HCT116 (cell line): ENCODE results near the gene MICAL3. TPM values are rescaled to one million over a fixed set of nuclear protein-coding genes. Genes with fewer than 3 reads are reported as not detected.

Experiments used
- ATAC-seq: fragments of 200-7000 bp; cut with Tn5 transposase; 2 replicates; pipeline ENCODE4 v1.9.1; 2020; ENCODE audit warnings: mild to moderate bottlenecking, moderate library complexity
- BruUV-seq: library from RNA; stranded (reverse); fragments of 400-500 nt; replicated peaks from 2 replicates; lab custom pipeline; 2021; lab: Mats Ljungman, UMichigan
- CTCF ChIA-PET: fragments of 300-600 bp; sonication (Branson Sonifier 250); formaldehyde crosslinking; loops from one replicate; lab custom pipeline; 2021; ENCODE audit warnings: antibody characterized with exemption; lab: Charles Lee
- POLR2A ChIA-PET: fragments of 300-600, 350-600 bp; sonication (Branson Sonifier 250); formaldehyde crosslinking; loops from one replicate; lab custom pipeline; 2021; ENCODE audit warnings: antibody characterized with exemption; lab: Charles Lee
- RAD21 ChIA-PET, 2 experiments: fragments of 300-600 bp; sonication (Branson Sonifier 250); formaldehyde crosslinking; loops; one replicate each; lab custom pipeline; 2023; ENCODE audit warnings: low total read pairs in 2 of 2; ENCODE audit not compliant: uncharacterized antibody in 2 of 2, unreplicated experiment in 2 of 2, low non-redundant PET in 1 of 2; lab: Charles Lee
- DNase-seq: peaks from one replicate; pipeline ENCODE4 v3.0.0-alpha.2; 2010; ENCODE audit warnings: low read depth, low spot score
- H2AFZ ChIP-seq: fragments of 200-600 bp; shearing (Covaris generic), sonication (generic); 2 replicates; pipeline ENCODE4 v1.6.1; 2017; ENCODE audit warnings: low read depth, mixed run types, mixed read lengths, antibody characterized with exemption, low read length; ENCODE audit not compliant: poor library complexity, severe bottlenecking
- H3K27ac ChIP-seq: 2 replicates; pipeline ENCODE4 v1.5.1; 2012; ENCODE audit warnings: low read depth, low read length
- H3K27me3 ChIP-seq: fragments of 200-600 bp; sonication (generic); 2 replicates; pipeline ENCODE4 v1.6.1; 2016; ENCODE audit warnings: mixed run types, low read length, mixed read lengths; ENCODE audit not compliant: insufficient read depth
- H3K36me3 ChIP-seq, 2 experiments: fragments of 200-500 bp in 1 of 2; fragments of 200-600 bp in 1 of 2; sonication (Bioruptor generic) in 1 of 2; sonication (generic) in 1 of 2; 2 replicates each; pipeline versions ENCODE4 v1.5.1 to v1.6.1; 2014 to 2016; ENCODE audit warnings: low read length in 2 of 2, inconsistent platforms in 1 of 2, mixed read lengths in 1 of 2, mixed run types in 1 of 2; ENCODE audit not compliant: insufficient read depth in 2 of 2, control insufficient read depth in 1 of 2
- H3K4me1 ChIP-seq, 2 experiments: fragments of 200-600 bp in 1 of 2; sonication (generic) in 1 of 2; 2 replicates each; pipeline versions ENCODE4 v1.5.1 to v1.6.1; 2012 to 2017; ENCODE audit warnings: low read length in 2 of 2, inconsistent platforms in 1 of 2, mild to moderate bottlenecking in 1 of 2, mixed read lengths in 1 of 2, mixed run types in 1 of 2, moderate library complexity in 1 of 2; ENCODE audit not compliant: insufficient read depth in 2 of 2, control insufficient read depth in 1 of 2
- H3K4me2 ChIP-seq: fragments of 200-600 bp; sonication (generic); 2 replicates; pipeline ENCODE4 v1.6.1; 2017; ENCODE audit warnings: mixed run types, low read length, mixed read lengths
- H3K4me3 ChIP-seq, 2 experiments: fragments of 200-600 bp in 1 of 2; sonication (generic) in 1 of 2; replicated peaks in 1 of 2; 2 replicates each; pipeline ENCODE4 v1.5.1; 2011 to 2016; ENCODE audit warnings: low read length in 2 of 2, control low read depth in 1 of 2, low read depth in 1 of 2, mild to moderate bottlenecking in 1 of 2, mixed read lengths in 1 of 2, mixed run types in 1 of 2
- H3K79me2 ChIP-seq: fragments of 200-600 bp; sonication (generic); 2 replicates; pipeline ENCODE4 v1.6.1; 2017; ENCODE audit warnings: mild to moderate bottlenecking, mixed run types, low read length, moderate library complexity, mixed read lengths; ENCODE audit not compliant: insufficient read depth
- H3K9ac ChIP-seq: fragments of 200-600 bp; sonication (generic); 2 replicates; pipeline ENCODE4 v1.6.1; 2016; ENCODE audit warnings: low read length, mixed read lengths
- H3K9me2 ChIP-seq: fragments of 200-600 bp; sonication (generic), shearing (Covaris generic); 2 replicates; pipeline ENCODE4 v1.6.1; 2017; ENCODE audit warnings: mixed run types, mild to moderate bottlenecking, moderate library complexity; ENCODE audit not compliant: insufficient read depth
- H3K9me3 ChIP-seq, 2 experiments: fragments of 200-500 bp in 1 of 2; fragments of 200-600 bp in 1 of 2; sonication (Bioruptor generic) in 1 of 2; sonication (generic) in 1 of 2; 2 replicates each; pipeline ENCODE4 v1.6.1; 2014 to 2017; ENCODE audit warnings: low read length in 2 of 2, mixed read lengths in 2 of 2, inconsistent platforms in 1 of 2, low read depth in 1 of 2, mild to moderate bottlenecking in 1 of 2, mixed run types in 1 of 2, moderate library complexity in 1 of 2; ENCODE audit not compliant: control insufficient read depth in 1 of 2, insufficient read depth in 1 of 2
- H4K20me1 ChIP-seq: fragments of 200-600 bp; sonication (generic), shearing (Covaris generic); 2 replicates; pipeline ENCODE4 v1.6.1; 2017; ENCODE audit warnings: mixed run types, mild to moderate bottlenecking, moderate library complexity; ENCODE audit not compliant: insufficient read depth
- CBX3 ChIP-seq: IDR thresholded peaks from 2 replicates; pipeline ENCODE4 v1.6.1; 2012; ENCODE audit warnings: low read depth
- ELF1 ChIP-seq: IDR thresholded peaks from 2 replicates; pipeline ENCODE4 v1.6.1; 2012; ENCODE audit warnings: low read depth, borderline replicate concordance
- EZH2phosphoT487 ChIP-seq: fragments of 200-600 bp; IDR thresholded peaks from 2 replicates; pipeline ENCODE4 v1.6.1; 2018; ENCODE audit warnings: antibody characterized with exemption, borderline replicate concordance
- FOSL1 ChIP-seq: IDR thresholded peaks from 2 replicates; pipeline ENCODE4 v1.6.1; 2012; ENCODE audit warnings: low read depth
- POLR2A ChIP-seq: IDR thresholded peaks from 2 replicates; pipeline ENCODE4 v1.7.0; 2011; ENCODE audit warnings: borderline replicate concordance; ENCODE audit not compliant: insufficient read depth, insufficient read length; ENCODE audit errors: extremely low read depth
- POLR2AphosphoS5 ChIP-seq: IDR thresholded peaks from 2 replicates; pipeline ENCODE4 v1.6.1; 2011; ENCODE audit warnings: mild to moderate bottlenecking, low read depth, low read length, moderate library complexity
- RAD21 ChIP-seq: IDR thresholded peaks from 2 replicates; pipeline ENCODE4 v1.6.1; 2012; ENCODE audit warnings: low read depth, mild to moderate bottlenecking
- YY1 ChIP-seq: IDR thresholded peaks from 2 replicates; pipeline ENCODE4 v1.6.1; 2011; ENCODE audit warnings: low read length, low read depth, moderate library complexity, mild to moderate bottlenecking; ENCODE audit not compliant: insufficient replicate concordance; ENCODE audit errors: extremely low read depth
- ZBTB33 ChIP-seq: IDR thresholded peaks from 2 replicates; pipeline ENCODE4 v1.6.1; 2011; ENCODE audit warnings: mild to moderate bottlenecking, low read length, moderate library complexity; ENCODE audit not compliant: insufficient replicate concordance; ENCODE audit errors: extremely low read depth
- intact Hi-C: fragments of 100-400 bp; cut with micrococcal nuclease; formaldehyde crosslinking; loops from 2 replicates; pipeline ENCODE4 v1.10.0; 2022
- total RNA-seq: library from RNA; stranded (reverse); gene quantifications from one replicate; pipeline ENCODE4 v1.2.1, GENCODE V29; 2021; ENCODE audit not compliant: unreplicated experiment

The MICAL3 gene
- total RNA-seq, 1 experiment from 2014 or later = 30.8 TPM

- no peaks in the 10 kb centered on the region for H3K27me3 ChIP-seq
- DNase-seq = no peak
Measured at GRCh38 chr22:18005201-18005926, 19.0 kb downstream of the MICAL3 start.

More at GRCh38 chr22:18005201-18005926, 19.0 kb downstream of the MICAL3 start:
- RAD21 ChIA-PET = no interaction called here
- intact Hi-C loops = no loop called here
- Histone ChIP-seq H4K20me1 (no peaks in the 10 kb centered on the region; the same call in 1 of the 2 replicates), H3K27ac (no peak overlapping the region), H3K4me2 (no peak overlapping the region), H2AFZ (no peak overlapping the region), H3K79me2 (peaks cover 9% of the 10 kb centered on the region), H3K4me1 (peaks cover 5 to 9% of the 10 kb centered on the region in 2 experiments; a peak in 3 of 4 replicates), H3K9me2 (no peaks in the 10 kb centered on the region), H3K4me3 (no peak overlapping the region), H3K9ac (no peak overlapping the region), H3K36me3 (no peaks in the 10 kb centered on the region), H3K9me3 (no peaks in the 10 kb centered on the region)
- CTCF ChIA-PET = no interaction called here
- no peak for ATAC-seq
- POLR2A ChIA-PET = no interaction called here
- TF ChIP-seq POLR2AphosphoS5 = no peak
- no peak for TF ChIP-seq YY1
- no peak for TF ChIP-seq ZBTB33
- TF ChIP-seq FOSL1 = no peak
- no peak for TF ChIP-seq RAD21
- no peak for TF ChIP-seq EZH2phosphoT487
- no peak for TF ChIP-seq ELF1
- TF ChIP-seq CBX3 = no peak
- TF ChIP-seq POLR2A = no peak
- BruUV-seq = no TSS peak
